Fibroblast of the aortic adventitia (primary cell): ENCODE measurements around the gene GRPEL1. TPM values are rescaled to one million over a fixed set of nuclear protein-coding genes. Genes with fewer than 3 reads are reported as not detected.

Source experiments
- DNase-seq: peaks from one replicate; pipeline ENCODE4 v3.0.0-alpha.2; 2010; ENCODE audit warnings: low read depth
- H3K4me3 ChIP-seq: 2 replicates; pipeline ENCODE4 v1.5.1; 2011; ENCODE audit warnings: low read depth, mild to moderate bottlenecking, control low read depth, low read length, moderate library complexity
- total RNA-seq: library from RNA; depleted of rRNA; stranded (reverse); fragments of >200 nt; gene quantifications from 2 replicates; pipeline ENCODE4 v1.2.3, GENCODE V29; 2012; ENCODE audit warnings: low replicate concordance
- TF ChIP-seq, protein P1 (sequence below): IDR thresholded peaks from 2 replicates; pipeline ENCODE4 v1.5.1; 2011; ENCODE audit warnings: mild to moderate bottlenecking, low read length, control low read depth, inconsistent platforms; ENCODE audit not compliant: insufficient read depth

The GRPEL1 gene
- total RNA-seq, 1 donor: 16.1 TPM

DNA sequence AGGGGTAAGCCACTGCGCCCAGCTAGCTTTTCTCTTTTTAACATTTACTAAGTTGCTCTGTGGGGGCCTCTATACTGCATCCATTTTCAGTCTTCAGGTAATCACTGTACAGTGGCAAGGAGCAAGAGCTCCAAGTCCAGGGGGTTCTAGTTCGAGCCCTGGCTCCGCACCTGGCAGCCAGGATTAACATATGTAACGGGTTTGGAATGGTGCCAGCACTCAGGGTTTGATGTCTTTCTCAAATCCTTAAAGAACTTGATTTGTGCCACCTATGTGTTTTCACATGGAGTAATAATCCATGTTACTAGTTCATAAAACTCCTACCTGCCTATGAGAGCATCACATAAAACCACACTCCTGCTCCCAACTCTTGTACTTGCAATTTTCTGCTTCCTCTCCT lies 4.5 kb downstream of the GRPEL1 start:
- H3K4me3 ChIP-seq: no peak overlapping the region
- TF ChIP-seq, protein P1, sequence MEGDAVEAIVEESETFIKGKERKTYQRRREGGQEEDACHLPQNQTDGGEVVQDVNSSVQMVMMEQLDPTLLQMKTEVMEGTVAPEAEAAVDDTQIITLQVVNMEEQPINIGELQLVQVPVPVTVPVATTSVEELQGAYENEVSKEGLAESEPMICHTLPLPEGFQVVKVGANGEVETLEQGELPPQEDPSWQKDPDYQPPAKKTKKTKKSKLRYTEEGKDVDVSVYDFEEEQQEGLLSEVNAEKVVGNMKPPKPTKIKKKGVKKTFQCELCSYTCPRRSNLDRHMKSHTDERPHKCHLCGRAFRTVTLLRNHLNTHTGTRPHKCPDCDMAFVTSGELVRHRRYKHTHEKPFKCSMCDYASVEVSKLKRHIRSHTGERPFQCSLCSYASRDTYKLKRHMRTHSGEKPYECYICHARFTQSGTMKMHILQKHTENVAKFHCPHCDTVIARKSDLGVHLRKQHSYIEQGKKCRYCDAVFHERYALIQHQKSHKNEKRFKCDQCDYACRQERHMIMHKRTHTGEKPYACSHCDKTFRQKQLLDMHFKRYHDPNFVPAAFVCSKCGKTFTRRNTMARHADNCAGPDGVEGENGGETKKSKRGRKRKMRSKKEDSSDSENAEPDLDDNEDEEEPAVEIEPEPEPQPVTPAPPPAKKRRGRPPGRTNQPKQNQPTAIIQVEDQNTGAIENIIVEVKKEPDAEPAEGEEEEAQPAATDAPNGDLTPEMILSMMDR: no peak
- no peak for DNase-seq

- DNase-seq: no peak
- TF ChIP-seq, protein P1: no peak
- H3K4me3 ChIP-seq: no peak overlapping the region
Observed at GRCh38 chr4:7062816-7063215, 5.0 kb downstream of the GRPEL1 start.

DNA sequence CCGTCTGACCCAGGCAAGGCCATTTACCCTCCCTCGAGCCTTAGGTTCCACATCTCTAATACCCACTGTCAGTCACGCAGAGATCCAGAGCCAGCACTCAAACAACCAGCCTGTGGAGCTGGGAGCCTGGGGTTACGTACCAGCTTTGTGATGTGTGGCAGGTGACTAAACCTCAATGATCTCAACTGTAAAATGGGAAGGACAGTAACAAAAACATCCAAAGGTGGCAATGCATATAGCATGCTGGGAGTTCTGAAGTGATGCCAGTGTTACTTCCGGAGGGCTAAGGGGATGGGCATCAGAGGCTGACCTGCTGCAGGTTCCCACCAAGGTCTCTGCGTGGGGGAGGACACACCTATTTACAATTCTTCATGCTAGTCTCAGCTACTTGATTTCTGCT lies 6.0 kb downstream of the GRPEL1 start:
- TF ChIP-seq, protein P1: no peak
- no peak for DNase-seq

DNA sequence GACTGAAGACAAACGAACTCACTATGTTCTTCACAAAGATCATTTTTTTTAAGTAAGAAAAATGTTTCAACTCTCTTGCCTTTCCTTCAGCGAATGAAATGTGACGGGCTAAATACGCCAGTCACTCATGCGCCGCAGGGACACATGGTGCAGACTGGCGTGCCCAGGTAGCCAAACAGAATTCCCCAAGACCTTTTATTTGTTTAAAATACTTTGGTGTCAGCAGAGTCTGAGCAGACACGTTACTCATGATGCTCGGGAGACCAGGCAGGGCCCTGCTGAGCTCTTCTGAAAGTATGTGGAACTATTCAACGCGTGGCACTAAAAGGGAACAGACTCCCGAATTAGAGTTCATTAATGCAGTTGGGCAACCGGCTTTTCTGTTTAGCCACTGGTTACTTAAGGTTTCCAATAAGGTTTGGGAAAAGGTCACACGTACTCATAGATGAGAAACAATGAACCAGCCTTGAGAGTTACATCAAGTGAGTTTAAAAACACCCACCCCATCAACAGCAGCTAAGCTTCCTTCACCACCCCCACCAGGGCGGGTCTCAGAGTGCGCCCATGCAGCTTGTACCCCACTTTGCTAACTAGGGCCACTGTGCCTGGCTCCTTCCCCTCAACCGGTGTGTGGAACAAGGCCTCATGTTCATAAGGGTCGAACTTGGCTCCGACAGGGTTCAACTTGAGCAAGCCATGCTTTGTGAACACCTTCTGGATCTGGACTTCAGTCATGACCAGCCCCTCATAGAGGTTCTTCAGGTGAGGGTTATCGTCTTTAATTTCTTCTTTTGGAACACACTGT lies 7.3 kb downstream of the GRPEL1 start:
- DNase-seq: no peak
- no peak overlapping the region for H3K4me3 ChIP-seq
- TF ChIP-seq, protein P1: no peak

More for the DNA sequence above, 6.0 kb downstream of the GRPEL1 start:
- no peak overlapping the region for H3K4me3 ChIP-seq

GRCh38 chr4:7059662-7060061 lies 8.2 kb downstream of the GRPEL1 start:
- TF ChIP-seq, protein P1: no peak

DNA sequence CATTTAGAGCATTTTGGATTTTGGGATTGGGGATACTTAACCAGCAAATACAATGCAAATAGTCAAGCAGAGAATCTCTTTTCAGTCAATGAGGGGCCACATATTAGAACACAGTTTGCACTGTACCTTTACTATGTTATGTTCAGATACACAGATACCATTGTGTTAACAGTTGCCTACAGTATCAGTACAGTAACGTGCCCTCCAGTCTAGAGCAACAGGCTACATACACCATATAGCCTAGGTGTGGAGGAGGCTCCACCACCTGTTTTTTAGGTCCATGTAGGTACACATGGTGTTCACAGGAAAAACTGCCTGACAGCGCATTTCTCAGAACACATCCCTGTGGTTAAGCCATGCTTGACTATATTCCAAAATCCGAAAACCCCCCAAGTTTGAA lies 9.1 kb downstream of the GRPEL1 start:
- DNase-seq: no peak
- TF ChIP-seq, protein P1: no peak
- no peak overlapping the region for H3K4me3 ChIP-seq

More at GRCh38 chr4:7059662-7060061, 8.2 kb downstream of the GRPEL1 start:
- no peak overlapping the region for H3K4me3 ChIP-seq
- DNase-seq: no peak

DNA sequence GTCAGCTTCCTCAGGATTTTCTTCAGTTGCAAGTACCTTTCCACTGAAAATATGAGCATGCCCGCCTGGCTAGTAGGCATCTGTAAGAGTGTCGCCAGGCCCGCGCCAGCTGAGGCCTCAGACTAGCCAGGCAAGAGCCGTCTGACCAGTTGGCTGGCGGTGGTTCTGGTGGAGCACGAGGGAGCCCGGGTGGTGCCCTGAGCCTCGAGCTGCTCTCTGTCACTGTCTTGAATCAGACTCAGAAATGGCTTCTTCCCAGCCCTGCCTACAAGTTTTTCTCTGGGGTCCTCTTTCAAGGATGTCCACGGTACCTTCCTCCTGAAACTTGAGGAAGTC lies 11.9 kb downstream of the GRPEL1 start:
- DNase-seq: no peak
- TF ChIP-seq, protein P1: no peak
- no peak overlapping the region for H3K4me3 ChIP-seq
